GM18505 (cell line): ENCODE measurements around the gene ARFGEF3.

Experiments
- ATAC-seq: cut with Tn5 transposase; IDR thresholded peaks from one replicate; pipeline ENCODE4 v1.9.1; 2021; ENCODE audit not compliant: unreplicated experiment
- POLR2A ChIP-seq: IDR thresholded peaks from 4 replicates; pipeline ENCODE4 v1.6.1; 2011; ENCODE audit warnings: borderline replicate concordance; ENCODE audit not compliant: insufficient read depth, insufficient read length; ENCODE audit errors: extremely low read depth

Gene ARFGEF3

GRCh38 chr6:138292482-138292881, 130.7 kb downstream of the ARFGEF3 start:
- TF ChIP-seq POLR2A, result no peak

DNA sequence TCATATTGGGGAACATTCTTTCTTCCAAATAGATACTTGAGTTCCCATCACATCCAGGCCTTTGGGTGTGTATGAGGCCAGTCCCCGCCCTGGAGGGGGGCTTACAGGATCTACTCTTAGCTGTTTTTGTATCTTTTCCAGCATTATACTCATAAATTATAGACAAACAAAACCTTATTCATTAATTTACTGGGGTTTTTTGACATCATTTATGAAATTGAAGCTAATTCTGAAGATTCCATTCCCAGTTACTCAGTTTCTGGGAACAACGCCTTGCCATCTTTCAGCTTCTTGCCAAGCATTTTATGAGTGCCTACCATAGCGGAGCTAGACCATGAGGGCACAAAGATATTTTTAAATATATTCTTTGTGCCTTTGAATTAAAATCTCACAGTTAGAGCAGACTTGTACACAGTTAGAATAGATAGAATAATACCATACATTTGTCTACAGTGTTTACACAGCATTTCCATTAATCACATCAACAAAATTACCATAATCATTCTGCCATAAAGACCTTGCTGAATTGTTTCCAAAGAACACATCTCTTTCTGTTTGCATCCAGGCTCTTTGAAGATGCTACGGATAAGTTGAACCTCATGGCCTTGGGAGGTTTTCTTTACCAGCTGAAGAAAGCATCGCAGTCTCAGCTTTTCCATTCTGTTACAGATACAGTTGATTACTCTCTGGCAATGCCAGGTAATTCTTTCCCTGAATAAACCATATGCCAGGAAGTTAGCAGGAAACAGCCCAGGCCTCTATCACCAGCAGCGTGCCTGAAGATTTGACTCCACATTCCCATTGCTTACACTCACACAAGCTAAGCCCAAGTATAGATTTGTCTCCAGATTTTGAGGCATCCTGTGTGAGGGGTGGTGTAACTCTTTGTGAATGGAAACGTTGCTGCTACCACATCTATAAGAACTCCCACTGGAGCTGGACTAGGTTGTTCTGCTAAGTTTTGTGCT, 132.0 kb downstream of the ARFGEF3 start:
- ATAC-seq, result no peak
- no peak for TF ChIP-seq POLR2A

More at GRCh38 chr6:138292482-138292881, 130.7 kb downstream of the ARFGEF3 start:
- no peak for ATAC-seq

DNA sequence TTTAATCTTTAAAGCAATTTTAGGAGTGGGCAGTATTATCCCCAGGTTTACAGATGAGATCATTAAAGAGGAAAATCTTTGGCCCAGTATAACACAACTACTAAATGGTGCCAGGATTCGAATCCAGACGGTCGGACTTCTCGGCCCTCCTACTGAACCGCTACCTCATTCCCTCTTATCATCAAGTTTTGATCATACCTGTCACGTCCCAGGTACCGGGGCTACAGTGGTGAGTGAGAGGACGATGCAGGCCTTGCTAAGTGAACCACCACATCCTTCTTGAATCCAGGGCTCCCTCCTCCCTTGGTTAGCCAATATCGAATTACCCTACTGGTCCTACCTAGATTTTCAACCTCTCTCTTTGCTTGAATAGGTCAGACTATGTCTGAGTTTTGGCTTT, 134.6 kb downstream of the ARFGEF3 start:
- TF ChIP-seq POLR2A, result no peak
- no peak for ATAC-seq

GRCh38 chr6:138296786-138297185, 135.0 kb downstream of the ARFGEF3 start:
- no peak for TF ChIP-seq POLR2A
- ATAC-seq, result no peak

- TF ChIP-seq POLR2A, result no peak
These were observed 136.1 kb downstream of the ARFGEF3 start for GRCh38 chr6:138297761-138298298.

DNA sequence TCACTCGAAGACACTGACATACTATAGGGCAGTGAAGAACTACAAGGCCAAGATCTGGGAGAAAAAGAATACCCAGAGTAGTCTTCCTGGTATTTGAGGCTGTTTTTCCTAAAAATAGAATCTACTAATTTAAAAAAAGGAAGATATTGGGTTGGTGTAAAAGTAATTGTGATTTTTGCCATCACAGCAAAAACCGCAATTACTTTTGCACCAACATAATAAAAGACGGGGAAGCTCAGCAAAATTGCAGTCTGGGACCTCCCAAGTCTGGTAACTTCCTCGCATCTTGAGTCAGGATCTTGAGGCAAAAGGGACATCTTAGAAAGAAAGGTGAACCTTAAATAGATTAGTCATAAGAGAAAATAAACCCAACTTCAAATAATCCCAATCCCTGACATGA, 138.7 kb downstream of the ARFGEF3 start:
- no peak for ATAC-seq
- no peak for TF ChIP-seq POLR2A

More at GRCh38 chr6:138297761-138298298, 136.1 kb downstream of the ARFGEF3 start:
- ATAC-seq, result no peak

DNA sequence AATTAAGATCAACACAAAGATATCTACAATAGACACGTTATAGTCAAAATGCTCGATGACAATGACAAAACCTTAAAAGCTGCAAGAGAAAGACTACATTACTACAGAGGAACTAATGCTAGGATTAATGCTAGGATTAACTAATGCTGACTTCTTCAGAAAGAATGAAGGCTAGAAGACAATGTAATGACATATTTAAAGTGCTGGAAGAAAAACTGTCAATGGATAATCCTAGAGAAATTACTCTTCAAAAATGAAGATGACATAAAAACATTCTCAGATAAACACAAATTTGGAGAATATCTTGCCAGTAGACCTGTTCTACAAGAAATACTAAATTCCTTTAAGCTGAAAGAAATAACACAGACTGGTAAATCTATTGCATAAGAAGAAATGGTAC, 140.8 kb downstream of the ARFGEF3 start:
- no peak for TF ChIP-seq POLR2A
- ATAC-seq, result no peak

GRCh38 chr6:138307352-138307751, 145.6 kb downstream of the ARFGEF3 start:
- no peak for TF ChIP-seq POLR2A
- no peak for ATAC-seq

DNA sequence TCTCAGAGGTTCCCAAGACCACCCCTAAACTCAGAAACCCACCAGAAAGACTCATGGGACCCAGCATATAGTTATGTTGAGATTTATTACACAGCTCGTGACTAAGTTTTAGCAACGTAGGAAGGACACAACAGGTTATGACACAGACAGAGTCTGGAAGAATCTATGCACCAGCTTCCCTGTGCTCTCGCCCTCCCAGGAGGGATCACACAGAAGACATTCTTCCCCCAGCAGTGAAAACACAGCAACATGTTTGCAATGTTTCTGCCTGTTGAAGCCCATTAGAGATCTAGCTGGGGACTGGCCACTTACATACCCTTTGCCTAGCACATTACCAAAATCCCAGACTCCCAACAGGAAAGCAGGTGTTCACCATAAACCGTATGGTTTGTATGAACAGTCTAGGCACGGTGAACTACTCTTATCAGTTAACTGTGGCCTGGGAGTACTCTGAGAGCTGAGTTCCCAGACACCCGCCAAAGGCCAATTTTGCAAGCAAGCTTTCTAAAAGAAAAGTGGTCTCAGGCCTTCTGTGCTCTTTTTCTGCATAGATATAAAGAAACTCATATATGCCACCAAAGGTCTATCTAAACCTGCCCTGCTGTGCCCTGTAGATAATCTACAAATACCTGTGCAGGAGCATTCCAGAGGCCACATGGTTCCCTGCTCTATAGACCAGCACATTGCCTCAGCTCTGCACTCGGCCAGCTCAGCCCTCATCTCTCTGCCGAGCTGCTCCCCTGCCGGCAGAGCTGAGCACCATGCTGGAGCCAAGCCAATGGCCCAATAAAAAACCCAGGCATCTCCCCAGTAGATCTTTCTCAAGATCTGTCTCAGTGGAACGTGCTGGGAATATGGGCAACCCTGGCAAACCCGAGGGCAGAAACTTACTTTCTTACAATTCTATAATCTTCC, 146.3 kb downstream of the ARFGEF3 start:
- no peak for TF ChIP-seq POLR2A
- no peak for ATAC-seq

DNA sequence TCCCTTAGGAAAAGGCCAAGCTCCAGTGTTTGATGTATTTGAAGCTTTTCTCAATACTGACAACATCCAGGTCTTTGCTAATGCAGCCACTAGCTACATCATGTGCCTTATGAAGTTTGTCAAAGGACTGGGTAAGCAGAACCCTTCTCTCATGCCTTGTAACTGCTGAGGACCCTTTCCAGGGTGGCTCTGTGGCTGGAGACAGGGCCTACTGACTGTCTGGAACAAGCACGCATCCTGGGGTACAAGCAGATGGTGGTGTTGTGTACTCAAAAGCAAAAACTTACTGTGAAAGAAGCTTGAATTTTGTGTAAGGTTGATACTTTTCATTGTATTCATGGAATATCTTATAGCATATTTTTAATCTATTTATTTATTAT, 147.0 kb downstream of the ARFGEF3 start:
- no peak for ATAC-seq
- no peak for TF ChIP-seq POLR2A

- ATAC-seq, result no peak
- TF ChIP-seq POLR2A, result no peak
These were observed 148.0 kb downstream of the ARFGEF3 start for GRCh38 chr6:138309695-138310094.

DNA sequence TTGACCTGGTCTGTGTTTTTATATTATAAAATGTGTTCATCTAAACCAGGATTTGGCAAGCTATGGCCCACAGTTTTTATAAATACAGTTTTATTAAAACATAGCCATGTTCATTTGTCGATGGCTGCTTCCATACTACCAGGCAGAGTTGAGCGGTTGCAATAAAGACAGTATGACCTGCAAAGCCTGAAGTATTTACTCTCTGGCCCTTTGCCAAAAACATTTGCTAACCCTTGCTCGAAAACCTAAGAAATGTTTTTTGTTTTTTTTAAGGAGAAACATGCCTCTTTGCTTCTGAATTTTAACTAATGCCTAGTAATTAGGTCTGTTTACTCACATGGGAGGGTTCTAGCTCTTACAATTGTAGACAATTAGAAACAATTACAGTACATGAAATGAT, 148.6 kb downstream of the ARFGEF3 start:
- TF ChIP-seq POLR2A, result no peak
- ATAC-seq, result no peak

- no peak for ATAC-seq
- TF ChIP-seq POLR2A, result no peak
These were observed 149.1 kb downstream of the ARFGEF3 start for GRCh38 chr6:138310821-138311220.
